Measurements from ENCODE around the gene RFLNA. TPM values are rescaled to one million over a fixed set of nuclear protein-coding genes. Genes with fewer than 3 reads are reported as not detected.
A peak's percentile ranks its signal among the peaks of the same experiment; 100 is the strongest.

RFLNA gene
- total RNA-seq, 3 donors from 2014 or later, result not detected

DNA sequence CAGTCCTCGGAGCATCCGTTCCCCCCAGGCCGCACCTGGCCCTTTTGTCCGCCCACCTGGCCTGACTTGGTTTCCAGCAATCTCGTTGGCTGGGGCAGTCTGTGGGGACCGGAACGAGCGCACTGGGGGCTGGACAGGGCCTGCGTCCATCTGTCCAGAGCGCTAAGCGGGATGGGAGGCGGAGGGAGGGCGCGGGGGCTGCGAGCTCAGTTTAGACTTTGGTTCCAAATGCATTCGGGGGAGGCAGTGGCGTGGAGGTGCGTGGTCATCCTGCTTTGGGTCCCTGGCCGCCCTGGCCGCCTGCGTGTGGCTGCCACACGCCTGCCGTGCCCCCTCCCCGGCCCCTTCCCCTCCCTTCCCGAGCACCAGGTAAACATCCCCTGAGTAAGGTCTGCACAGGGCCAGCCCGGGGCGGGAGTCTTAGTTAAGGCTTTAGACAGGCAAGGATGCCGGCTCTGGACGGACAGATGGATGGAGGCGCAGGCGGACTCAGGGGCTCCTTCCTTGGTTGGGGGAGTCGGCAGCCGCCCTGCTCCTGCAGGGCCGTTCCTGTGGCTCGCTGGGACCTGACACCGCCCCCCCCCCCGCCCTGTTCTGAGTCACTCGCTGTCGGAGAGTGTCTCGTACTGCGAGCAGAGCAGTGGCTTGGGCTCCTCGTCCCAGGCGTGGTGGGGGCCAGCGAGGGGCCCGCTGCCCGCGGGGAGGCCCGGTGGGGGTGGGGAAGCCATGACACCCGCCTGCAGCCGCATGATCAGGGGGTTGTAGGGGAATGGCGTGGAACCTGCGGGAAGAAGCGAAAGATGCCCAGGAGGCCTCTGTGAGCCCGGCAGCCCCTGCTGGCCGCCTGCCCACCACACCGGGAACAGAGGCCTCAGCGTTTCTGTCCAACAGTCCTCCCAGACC is 30.2 kb downstream of the RFLNA start:
- no peak for ATAC-seq
- H3K9me3 Mint-ChIP-seq, result peaks cover 10% of the 10 kb centered on the region
- no peaks in the 10 kb centered on the region for H3K27me3 Mint-ChIP-seq (ENCODE audit: low read depth)
- no peak overlapping the region for H3K4me3 Mint-ChIP-seq
- H3K36me3 Mint-ChIP-seq (ENCODE audit: insufficient read depth), result peaks cover 25% of the 10 kb centered on the region
- H3K4me1 Mint-ChIP-seq (ENCODE audit: low read depth), result no peaks in the 10 kb centered on the region
- no peak for DNase-seq

DNA sequence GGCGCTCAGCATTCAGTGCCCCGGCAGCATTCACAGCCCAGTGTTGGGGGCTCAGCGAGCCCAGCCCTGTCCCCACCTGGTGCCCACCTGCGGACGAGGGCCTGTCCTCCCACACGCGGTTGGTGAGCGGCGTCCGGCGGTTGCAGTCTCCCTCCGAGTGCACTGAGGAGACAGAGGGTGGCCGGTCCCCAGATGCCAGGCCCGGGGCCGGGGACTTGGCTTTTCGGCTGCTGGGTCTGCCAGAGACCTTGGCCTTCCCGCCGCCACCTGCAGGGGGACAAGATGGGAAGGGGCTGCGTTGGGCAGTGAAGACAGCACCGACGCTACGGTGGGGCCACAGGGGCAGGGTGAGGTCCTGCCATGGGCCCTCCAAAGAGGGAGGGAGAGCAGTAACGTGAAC is 31.2 kb downstream of the RFLNA start:
- Mint-ChIP-seq H3K9me3 (peaks cover 10% of the 10 kb centered on the region), H3K27me3 (ENCODE audit: low read depth) (no peaks in the 10 kb centered on the region), H3K36me3 (ENCODE audit: insufficient read depth) (peaks cover 25% of the 10 kb centered on the region), H3K4me1 (ENCODE audit: low read depth) (no peaks in the 10 kb centered on the region), H3K4me3 (no peak overlapping the region)
- ATAC-seq, result no peak
- no peak for DNase-seq

DNA sequence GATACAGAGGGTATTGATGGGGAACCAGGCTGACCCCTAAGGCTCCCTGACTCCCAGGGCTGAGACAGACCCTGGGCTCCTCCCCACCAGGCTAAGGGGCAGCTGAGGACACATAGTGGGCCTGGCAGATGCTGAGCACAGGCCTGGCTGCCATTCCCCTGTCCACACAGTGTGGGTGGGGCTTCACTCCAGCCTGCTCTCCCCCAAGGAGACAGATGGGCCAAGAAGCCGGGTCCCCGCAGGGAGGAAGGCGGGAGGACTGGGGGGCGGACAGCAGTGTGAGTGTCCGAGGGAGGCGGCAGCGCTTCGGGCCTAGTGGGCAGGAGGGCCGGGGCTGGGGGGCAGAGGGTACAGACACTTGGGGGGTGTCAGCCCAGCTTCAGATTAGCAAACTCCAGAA is 32.0 kb downstream of the RFLNA start:
- no peak for ATAC-seq
- peaks cover 25% of the 10 kb centered on the region for H3K36me3 Mint-ChIP-seq (ENCODE audit: insufficient read depth)
- peaks cover 10% of the 10 kb centered on the region for H3K9me3 Mint-ChIP-seq
- DNase-seq, result no peak
- H3K4me1 Mint-ChIP-seq (ENCODE audit: low read depth), result no peaks in the 10 kb centered on the region
- H3K27me3 Mint-ChIP-seq (ENCODE audit: low read depth), result no peaks in the 10 kb centered on the region
- H3K4me3 Mint-ChIP-seq, result no peak overlapping the region

DNA sequence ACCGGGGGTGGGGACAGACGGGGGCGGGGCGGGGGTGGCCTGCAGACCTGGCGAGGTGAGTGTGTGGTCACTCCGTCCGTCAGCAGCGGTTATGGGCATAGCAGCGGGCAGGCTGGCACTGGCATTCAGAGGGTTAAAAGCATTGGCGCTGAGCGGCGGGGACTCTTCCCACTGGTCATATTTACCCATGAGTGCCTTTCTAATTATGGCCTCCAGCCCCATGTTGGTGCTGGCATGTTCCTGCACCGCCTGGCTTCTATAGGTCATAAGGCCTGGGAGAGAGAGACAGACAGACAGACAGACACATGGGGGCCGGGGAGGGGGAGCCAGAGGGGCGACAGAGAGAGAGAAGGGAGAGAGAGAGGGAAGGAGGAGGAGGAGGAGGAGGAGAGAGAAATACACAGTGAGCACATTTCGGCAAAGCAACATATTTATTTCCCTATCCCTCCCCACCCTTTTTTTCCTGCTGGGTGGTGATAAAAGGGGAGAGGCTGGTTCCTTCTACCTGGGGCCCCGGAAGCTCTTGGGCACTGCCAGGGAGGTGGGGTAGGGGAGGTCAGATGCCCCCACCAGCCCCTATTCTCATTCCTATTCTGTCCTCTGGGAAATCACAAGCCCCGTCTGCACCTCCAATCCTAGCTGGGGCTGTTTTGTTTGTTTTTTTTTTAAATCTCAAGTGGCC is 32.6 kb downstream of the RFLNA start:
- ATAC-seq (no peak), DNase-seq (no peak)
- Mint-ChIP-seq H3K9me3 (peaks cover 10% of the 10 kb centered on the region), H3K4me3 (no peak overlapping the region), H3K4me1 (ENCODE audit: low read depth) (no peaks in the 10 kb centered on the region), H3K36me3 (ENCODE audit: insufficient read depth) (peaks cover 25% of the 10 kb centered on the region), H3K27me3 (ENCODE audit: low read depth) (no peaks in the 10 kb centered on the region)

DNA sequence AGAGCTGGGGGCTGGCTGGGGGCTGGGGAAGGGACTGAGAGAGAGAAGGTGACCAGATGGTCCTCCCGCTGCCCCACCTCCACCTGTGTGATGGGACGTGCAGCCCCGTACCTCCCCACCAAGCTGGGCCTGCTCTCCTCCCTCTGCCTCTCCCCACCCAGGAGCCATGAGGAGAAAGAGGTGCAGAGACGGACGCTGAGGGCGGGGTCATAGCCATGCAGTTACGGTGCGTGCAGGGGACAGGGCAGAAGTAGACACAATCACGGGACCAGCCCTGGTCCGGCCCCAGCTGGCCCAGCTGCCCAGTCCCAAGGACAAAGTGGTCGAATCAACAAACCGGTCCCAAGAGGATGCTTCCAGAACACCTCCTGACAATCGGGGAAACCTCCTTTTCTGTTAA is 33.2 kb downstream of the RFLNA start:
- H3K4me3 Mint-ChIP-seq, result no peak overlapping the region
- H3K27me3 Mint-ChIP-seq (ENCODE audit: low read depth), result no peaks in the 10 kb centered on the region
- peaks cover 10% of the 10 kb centered on the region for H3K9me3 Mint-ChIP-seq
- no peak for ATAC-seq
- H3K36me3 Mint-ChIP-seq (ENCODE audit: insufficient read depth), result peaks cover 25% of the 10 kb centered on the region
- no peaks in the 10 kb centered on the region for H3K4me1 Mint-ChIP-seq (ENCODE audit: low read depth)
- no peak for DNase-seq

DNA sequence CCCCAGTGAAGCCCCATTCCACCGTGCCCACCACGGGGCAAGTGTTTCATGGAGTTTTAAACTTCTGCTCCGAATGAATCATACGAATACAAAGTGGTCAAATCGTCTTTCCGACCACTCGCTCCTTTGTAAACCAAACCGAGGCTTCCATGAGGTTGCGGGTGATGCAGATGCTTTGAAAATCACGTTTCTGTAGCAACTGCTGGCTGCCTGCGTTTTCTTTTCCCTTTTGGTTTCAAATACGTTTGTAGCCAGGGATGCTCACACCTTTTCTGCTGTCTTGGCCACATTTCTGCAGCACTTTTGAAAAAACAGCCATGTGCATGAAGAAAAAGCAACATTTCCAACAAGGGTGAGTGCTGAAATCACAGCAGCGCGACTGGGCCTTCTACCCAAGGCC is 33.7 kb downstream of the RFLNA start:
- no peak for ATAC-seq
- H3K4me1 Mint-ChIP-seq (ENCODE audit: low read depth), result no peaks in the 10 kb centered on the region
- no peak for DNase-seq
- peaks cover 22% of the 10 kb centered on the region for H3K36me3 Mint-ChIP-seq (ENCODE audit: insufficient read depth)
- peaks cover 8% of the 10 kb centered on the region for H3K9me3 Mint-ChIP-seq
- no peak overlapping the region for H3K4me3 Mint-ChIP-seq
- no peaks in the 10 kb centered on the region for H3K27me3 Mint-ChIP-seq (ENCODE audit: low read depth)

DNA sequence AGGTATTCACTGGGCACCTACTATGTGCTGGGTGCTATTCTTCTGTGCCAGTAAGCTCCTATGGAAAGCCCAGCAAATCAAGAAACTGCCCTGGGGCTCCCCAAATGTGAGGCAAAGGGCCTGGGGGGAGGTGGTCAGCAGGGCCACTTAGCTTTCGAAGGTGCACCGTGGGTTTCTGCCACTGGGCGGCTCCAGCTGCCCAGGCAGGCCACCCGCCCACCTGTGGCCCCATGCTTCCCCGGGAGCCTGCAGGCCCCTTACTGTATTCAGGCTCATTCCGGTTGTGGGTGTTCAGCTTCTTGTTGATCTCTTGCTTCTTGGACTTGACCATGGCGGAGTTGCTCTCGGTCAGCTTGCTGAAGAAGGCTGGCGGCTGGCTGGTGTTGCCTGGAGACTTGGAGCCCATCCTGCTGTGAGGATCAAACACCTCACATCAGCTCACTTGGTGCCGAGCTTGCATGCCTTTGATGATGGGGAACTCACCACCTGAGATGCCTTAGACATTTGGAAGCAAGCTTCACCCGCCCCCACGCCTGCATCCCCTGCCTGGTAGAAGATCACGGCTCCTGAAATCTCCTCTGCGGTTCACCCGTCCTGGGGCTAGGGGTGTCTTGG is 37.3 kb downstream of the RFLNA start:
- ATAC-seq (peak in 1 of 2 donors; percentile 21), DNase-seq (no peak)
- Mint-ChIP-seq H3K36me3 (ENCODE audit: insufficient read depth) (peaks cover 15% of the 10 kb centered on the region), H3K9me3 (no peaks in the 10 kb centered on the region), H3K4me3 (no peak overlapping the region), H3K27me3 (ENCODE audit: low read depth) (no peaks in the 10 kb centered on the region), H3K4me1 (ENCODE audit: low read depth) (no peaks in the 10 kb centered on the region)

DNA sequence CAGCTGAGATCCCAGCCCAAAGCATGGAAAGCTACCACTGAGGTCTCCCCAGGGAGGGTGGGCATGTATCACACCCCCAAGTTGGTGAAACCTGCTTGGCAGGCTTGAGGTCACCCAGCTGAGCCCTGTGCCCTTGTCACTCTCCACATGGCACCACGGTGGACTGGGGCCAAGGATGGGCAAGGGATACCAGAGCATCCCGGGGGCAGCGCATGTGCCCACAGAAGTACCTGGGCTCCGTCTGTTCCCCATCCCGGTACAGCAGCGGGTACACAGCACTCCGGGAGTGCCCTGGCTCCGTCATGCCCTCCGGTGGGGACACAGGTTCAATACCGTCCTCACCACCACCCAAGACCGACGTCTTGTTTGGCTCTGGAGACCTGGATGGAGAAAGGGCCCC is 38.0 kb downstream of the RFLNA start:
- Mint-ChIP-seq H3K36me3 (ENCODE audit: insufficient read depth) (peaks cover 20% of the 10 kb centered on the region), H3K27me3 (ENCODE audit: low read depth) (no peaks in the 10 kb centered on the region), H3K4me1 (ENCODE audit: low read depth) (no peaks in the 10 kb centered on the region), H3K9me3 (no peaks in the 10 kb centered on the region), H3K4me3 (no peak overlapping the region)
- no peak for ATAC-seq
- no peak for DNase-seq

DNA sequence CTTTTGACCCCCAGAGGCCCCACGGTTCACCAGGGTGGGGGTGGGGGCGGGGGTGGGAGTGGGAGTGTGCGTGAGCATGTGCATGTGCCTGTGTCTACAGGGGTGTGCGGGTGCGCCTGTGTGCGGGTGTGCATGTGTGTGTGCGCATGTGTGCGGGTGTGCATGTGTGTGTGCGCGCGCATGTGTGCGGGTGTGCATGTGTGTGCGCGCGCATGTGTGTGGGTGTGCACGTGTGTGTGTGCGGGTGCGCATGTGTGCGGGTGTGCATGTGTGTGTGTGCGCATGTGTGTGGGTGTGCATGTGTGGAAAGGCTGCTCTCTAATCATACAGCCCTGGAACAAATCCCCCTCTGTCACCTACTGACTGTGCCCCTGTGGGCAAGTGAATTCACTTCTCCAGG is 38.8 kb downstream of the RFLNA start:
- H3K9me3 Mint-ChIP-seq, result no peaks in the 10 kb centered on the region
- H3K36me3 Mint-ChIP-seq (ENCODE audit: insufficient read depth), result peaks cover 16% of the 10 kb centered on the region
- DNase-seq (no peak), ATAC-seq (no peak)
- H3K4me1 Mint-ChIP-seq (ENCODE audit: low read depth), result no peaks in the 10 kb centered on the region
- H3K4me3 Mint-ChIP-seq, result no peak overlapping the region
- H3K27me3 Mint-ChIP-seq (ENCODE audit: low read depth), result no peaks in the 10 kb centered on the region

DNA sequence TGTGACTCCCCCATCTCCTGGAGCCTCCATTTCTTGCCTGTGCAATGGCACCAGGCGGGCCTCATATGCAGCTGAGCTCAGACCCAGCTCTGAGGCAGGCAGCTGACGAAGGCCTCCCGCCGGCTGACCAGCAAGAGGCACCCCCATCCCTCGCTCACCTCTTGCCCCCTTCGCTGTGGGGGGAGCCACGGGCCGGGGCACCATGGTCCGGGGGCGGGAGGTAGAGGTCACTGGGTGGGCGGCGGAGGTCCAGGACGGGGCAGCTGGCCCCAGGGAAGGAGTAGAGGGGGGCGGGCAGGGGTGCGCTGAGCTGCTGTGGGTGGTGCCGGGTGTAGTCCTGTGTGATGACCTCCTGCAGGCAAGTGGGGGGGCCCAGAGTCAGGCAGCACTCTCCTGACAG is 39.4 kb downstream of the RFLNA start:
- Mint-ChIP-seq H3K4me1 (ENCODE audit: low read depth) (no peaks in the 10 kb centered on the region), H3K9me3 (no peaks in the 10 kb centered on the region), H3K36me3 (ENCODE audit: insufficient read depth) (peaks cover 16% of the 10 kb centered on the region), H3K27me3 (ENCODE audit: low read depth) (no peaks in the 10 kb centered on the region), H3K4me3 (no peak overlapping the region)
- DNase-seq, result no peak
- ATAC-seq, result no peak

DNA sequence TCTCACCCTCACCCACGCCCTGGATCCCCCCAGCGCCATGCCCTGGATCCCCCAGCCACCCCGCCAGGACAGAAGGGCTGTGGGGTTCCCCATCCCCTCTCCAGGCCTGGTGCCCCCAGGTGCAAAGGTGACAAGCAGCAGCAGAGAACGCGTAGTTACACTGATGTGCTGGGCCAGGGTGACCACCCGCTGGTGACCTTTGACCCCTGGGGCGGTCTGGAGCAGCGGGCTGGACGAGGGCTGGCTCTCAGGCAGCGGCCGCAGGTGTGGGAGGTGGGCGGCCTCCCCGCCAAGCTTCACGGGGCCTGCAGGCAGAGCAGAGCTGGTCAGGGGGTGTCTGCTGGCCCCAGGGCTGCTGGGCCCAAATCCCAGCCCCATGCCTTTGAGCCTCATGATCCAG is 40.1 kb downstream of the RFLNA start:
- H3K4me3 Mint-ChIP-seq, result no peak overlapping the region
- H3K9me3 Mint-ChIP-seq, result no peaks in the 10 kb centered on the region
- peaks cover 16% of the 10 kb centered on the region for H3K36me3 Mint-ChIP-seq (ENCODE audit: insufficient read depth)
- ATAC-seq, result no peak
- H3K4me1 Mint-ChIP-seq (ENCODE audit: low read depth), result no peaks in the 10 kb centered on the region
- no peaks in the 10 kb centered on the region for H3K27me3 Mint-ChIP-seq (ENCODE audit: low read depth)
- no peak for DNase-seq

DNA sequence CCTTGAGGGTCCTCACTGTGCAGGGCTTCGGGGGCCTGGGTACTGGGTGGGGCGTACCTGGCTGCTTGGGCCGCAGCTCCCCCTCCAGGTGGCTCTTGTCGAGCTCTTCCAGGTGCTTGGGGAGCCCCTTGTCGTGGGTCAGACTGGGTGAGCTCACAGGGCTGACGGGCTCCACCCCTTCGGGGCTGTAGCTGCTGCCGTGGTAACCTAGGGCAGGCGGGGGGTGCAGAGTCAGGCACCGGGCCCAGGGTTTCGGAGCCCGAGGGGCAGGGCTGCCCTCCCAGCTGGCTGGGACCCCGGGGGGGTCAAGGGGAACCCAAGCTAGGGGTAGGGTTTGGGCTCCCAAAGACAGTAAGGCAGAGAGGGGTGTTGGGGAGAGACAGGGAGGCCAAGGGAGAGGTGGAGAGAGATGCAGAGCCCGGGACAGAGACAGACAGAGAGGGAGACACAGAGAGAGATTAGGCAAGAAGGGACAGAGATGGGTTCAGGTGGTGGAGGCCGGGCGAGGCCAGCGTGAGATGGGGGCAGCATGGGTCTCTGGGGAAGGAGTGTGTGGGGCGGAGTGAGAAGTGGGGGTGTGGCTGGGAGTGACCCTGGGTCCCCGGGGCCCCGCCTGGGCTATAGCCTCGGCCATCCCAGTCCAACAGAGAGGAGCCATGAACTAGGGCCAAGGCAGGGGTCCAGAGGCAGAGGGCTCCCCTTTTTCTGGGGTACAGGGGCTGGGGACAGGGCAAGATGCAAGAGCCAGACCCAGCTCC is 40.7 kb downstream of the RFLNA start:
- ATAC-seq (no peak), DNase-seq (no peak)
- Mint-ChIP-seq H3K4me1 (ENCODE audit: low read depth) (no peaks in the 10 kb centered on the region), H3K36me3 (ENCODE audit: insufficient read depth) (peaks cover 16% of the 10 kb centered on the region), H3K9me3 (no peaks in the 10 kb centered on the region), H3K4me3 (no peak overlapping the region), H3K27me3 (ENCODE audit: low read depth) (no peaks in the 10 kb centered on the region)

DNA sequence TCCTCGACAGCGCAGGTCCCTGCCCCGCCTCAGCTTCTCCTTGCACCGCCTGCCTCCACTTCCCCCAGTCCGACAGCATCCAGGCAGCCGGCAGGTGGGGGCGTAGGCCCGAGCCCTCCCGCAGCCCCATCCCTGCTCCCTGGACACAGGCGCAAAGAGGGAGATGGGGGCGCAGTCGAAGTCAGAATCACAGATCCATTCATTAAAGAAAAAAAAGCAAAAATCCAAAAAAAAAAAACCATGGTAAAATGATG is 41.2 kb downstream of the RFLNA start:
- Mint-ChIP-seq H3K27me3 (ENCODE audit: low read depth) (no peaks in the 10 kb centered on the region), H3K4me3 (no peak overlapping the region), H3K4me1 (ENCODE audit: low read depth) (no peaks in the 10 kb centered on the region), H3K36me3 (ENCODE audit: insufficient read depth) (peaks cover 20% of the 10 kb centered on the region), H3K9me3 (no peaks in the 10 kb centered on the region)
- no peak for ATAC-seq
- no peak for DNase-seq

DNA sequence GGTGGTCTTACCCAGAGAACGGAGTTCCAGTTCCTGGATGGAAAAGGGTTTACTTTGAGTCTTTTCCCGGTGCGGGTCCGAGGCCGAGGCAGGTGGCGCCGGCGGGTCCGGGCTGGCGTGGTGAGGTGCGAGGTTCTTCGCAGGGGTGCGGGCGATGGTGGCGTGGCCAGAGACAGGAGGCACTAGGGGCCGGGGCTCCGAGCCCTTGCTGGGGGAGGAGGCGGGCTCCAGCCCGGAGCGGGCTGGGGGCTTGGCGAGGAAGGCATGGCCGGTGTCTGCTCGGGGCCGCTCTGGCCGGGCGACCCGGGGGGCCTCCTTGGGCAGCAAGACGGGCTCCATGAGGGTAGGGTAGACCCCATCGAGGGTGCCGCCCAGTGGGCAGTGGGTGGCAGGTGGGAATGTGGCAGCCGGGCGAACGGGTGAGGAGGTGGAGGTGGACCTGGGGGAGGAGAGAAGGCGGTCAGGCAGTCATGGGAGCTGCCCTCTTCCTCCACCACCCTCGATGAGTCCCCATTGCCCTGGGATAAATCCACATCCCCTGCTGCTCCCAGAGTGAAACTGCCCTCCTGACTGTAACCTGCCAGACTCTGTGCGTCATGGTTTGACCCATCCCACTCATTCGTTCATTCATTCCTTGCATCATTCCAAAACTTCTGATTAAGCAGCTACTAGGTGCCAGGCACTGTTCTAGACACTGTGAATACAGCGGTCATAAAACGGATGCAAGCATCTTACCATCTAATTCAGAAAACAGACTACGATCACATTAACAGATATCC is 42.0 kb downstream of the RFLNA start:
- no peaks in the 10 kb centered on the region for H3K27me3 Mint-ChIP-seq (ENCODE audit: low read depth)
- ATAC-seq (no peak), DNase-seq (no peak)
- no peak overlapping the region for H3K4me3 Mint-ChIP-seq
- H3K4me1 Mint-ChIP-seq (ENCODE audit: low read depth), result no peaks in the 10 kb centered on the region
- no peaks in the 10 kb centered on the region for H3K9me3 Mint-ChIP-seq
- H3K36me3 Mint-ChIP-seq (ENCODE audit: insufficient read depth), result peaks cover 23% of the 10 kb centered on the region

All from activated T-cell treated with anti-CD3 and anti-CD28 coated beads, Interleukin-2, amount 50 U/mL, for 4 hours (primary cell).